Measurements from ENCODE around the gene MED26. TPM values are rescaled to one million over a fixed set of nuclear protein-coding genes. Genes with fewer than 3 reads are reported as not detected.

MED26 gene
- total and polyA plus RNA-seq, 2 of the 8 experiments (the other 6 are each of a cell fraction or from before 2014, with no cell fraction given), result 5.3 to 10.7 TPM

DNA sequence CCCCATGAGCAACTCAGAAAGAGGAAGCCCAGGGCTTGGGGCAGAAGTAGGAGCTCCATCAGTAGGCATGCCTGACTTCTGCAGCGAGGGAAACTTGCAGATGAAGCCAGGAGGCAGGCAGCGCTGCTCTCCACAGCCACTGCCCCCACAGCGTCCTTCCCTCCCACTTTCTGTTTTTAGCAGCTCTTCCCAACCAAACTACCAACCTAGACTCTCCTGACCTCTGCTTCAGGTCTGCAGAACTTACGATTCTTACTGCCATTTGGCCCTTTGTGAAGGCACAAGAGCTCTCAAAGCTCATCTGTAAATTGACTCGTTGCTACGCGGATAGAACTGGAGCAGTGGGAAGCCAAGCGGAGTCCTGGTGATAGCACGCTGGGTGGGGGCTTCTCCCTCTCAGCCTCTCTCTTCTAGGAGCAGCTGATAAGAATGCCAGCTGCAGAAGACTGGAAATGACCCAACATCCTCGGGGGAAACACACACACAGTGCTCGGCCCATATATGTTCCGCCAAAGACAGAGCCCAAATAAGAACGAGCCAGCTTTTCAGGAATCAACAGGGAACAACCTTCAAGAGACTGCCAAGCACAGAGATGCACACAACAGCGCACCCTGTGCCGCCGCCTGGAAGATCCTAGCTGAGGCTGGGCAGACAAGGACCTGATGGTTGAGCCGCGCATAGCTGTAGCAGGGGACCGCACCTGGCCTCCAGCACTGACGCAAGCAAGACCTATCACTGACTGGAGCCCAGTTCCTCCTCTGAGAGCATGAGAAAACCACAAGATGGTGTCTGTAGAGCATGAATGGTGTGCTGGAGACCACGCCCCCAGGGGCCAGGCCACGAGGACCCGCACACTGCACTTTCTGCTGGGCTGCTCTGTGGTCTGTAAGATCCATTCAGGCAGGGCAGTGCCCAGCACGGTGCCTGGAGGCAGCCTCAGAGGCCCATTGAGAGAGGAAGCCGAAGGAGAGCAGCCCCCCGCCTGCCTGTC is 39.9 kb downstream of the MED26 start:
- FAIRE-seq (no peak), DNase-seq (ENCODE audit: low read depth in 1 of 2, low spot score in 2 of 2) (no peak)
- H4K91ac ChIP-seq (replicated peaks; ENCODE audit: insufficient read length, low read length), result no peak overlapping the region
- H3K27me3 ChIP-seq (replicated peaks in 1 of 4; ENCODE audit: control insufficient read depth in 3 of 4, extremely low read depth in 1 of 4, insufficient read depth in 3 of 4, low read length in 3 of 4), result no peaks in the 10 kb centered on the region
- WGBS, 2 experiments (ENCODE audit: extremely low coverage in 1 of 2, insufficient coverage in 1 of 2, insufficient read length in 1 of 2, insufficient replicate concordance in 2 of 2, low coverage in 1 of 2, low lambda C conversion rate in 2 of 2, missing lambda C conversion rate in 1 of 2), result 87% methylated on average over 26 of the region's 26 CpGs; no CpG with 5 or more reads in 1 of the 2 experiments
- H2AFZ ChIP-seq (ENCODE audit: low read length), result no peak overlapping the region
- H2BK12ac ChIP-seq (ENCODE audit: low read depth, low read length), result no peak overlapping the region
- TF ChIP-seq GTF2F1 (IDR thresholded peaks at IDR 0.05; ENCODE audit: borderline replicate concordance, low read depth, low read length) (no peak), CEBPB (IDR thresholded peaks at IDR 0.05; ENCODE audit: low read depth, low read length) (no peak), RAD21 (IDR thresholded peaks at IDR 0.05 in 1 of 2, conservative IDR thresholded peaks at IDR 0.05 in 1 of 2; ENCODE audit: low read depth in 2 of 2, low read length in 2 of 2) (0 out of 4 replicates have a peak, but pooled peaks of 1 of the 2 experiments have one; percentile 5)
- H3K23ac ChIP-seq (ENCODE audit: insufficient read length), result no peak overlapping the region
- no peak overlapping the region for H4K5ac ChIP-seq (ENCODE audit: insufficient read length, low read depth, low read length)
- H4K8ac ChIP-seq (ENCODE audit: extremely low read depth, insufficient read depth, low read length), result peak overlapping the region; percentile 0; the same call in 1 of the 2 replicates
- no peaks in the 10 kb centered on the region for H3K36me3 ChIP-seq (ENCODE audit: control insufficient read depth in 2 of 4, insufficient read depth in 4 of 4, low read length in 3 of 4)
- H3K56ac ChIP-seq (replicated peaks; ENCODE audit: insufficient read length, low read depth, low read length), result no peak overlapping the region
- peaks cover 36 to 50% of the 10 kb centered on the region in 2 experiments for H4K20me1 ChIP-seq (replicated peaks in 1 of 2; ENCODE audit: control insufficient read depth in 1 of 2, insufficient read depth in 2 of 2, low read length in 2 of 2)
- ChIA-PET POLR2A (ENCODE audit: partially characterized antibody) (interaction anchor here (0.7 to 1.8 kb wide), 7 partner anchors 11 to 48 kb away, joined by 3 to 9 read pairs (median 3); partner anchors contain the start of gene SLC35E1), CTCF (ENCODE audit: partially characterized antibody) (interaction anchor here (0.6 to 1.7 kb wide), 5 partner anchors 11 to 804 kb away, joined by 3 to 6 read pairs (median 4); no protein-coding TSS in a partner anchor)
- H2AK5ac ChIP-seq (ENCODE audit: low read depth, low read length), result no peak overlapping the region
- H3K4ac ChIP-seq (replicated peaks; ENCODE audit: insufficient read length, low read depth, low read length), result no peak overlapping the region
- H3K9ac ChIP-seq (replicated peaks in 1 of 4; ENCODE audit: extremely low read depth in 1 of 4, low read depth in 3 of 4, low read length in 3 of 4), result no peak overlapping the region; a peak in 1 of 7 replicates
- peaks cover 15 to 95% of the 10 kb centered on the region in 2 experiments; a peak in 3 of 4 replicates for H3K79me2 ChIP-seq (ENCODE audit: control insufficient read depth in 1 of 2, insufficient read depth in 2 of 2, low read length in 2 of 2)
- no peaks in the 10 kb centered on the region for H3K23me2 ChIP-seq (ENCODE audit: low read depth, low read length)
- peak overlapping the region; percentile 28 to 30; a peak in 2 of 4 replicates for H3K4me2 ChIP-seq (ENCODE audit: insufficient read depth in 1 of 2, low read depth in 2 of 2, low read length in 2 of 2)
- no peak overlapping the region for H3K14ac ChIP-seq (ENCODE audit: insufficient read length)
- H3K4me3 ChIP-seq (ENCODE audit: extremely low read depth in 1 of 4, insufficient read depth in 2 of 4, low read depth in 3 of 4, low read length in 4 of 4), result no peak overlapping the region
- peaks cover 44% of the 10 kb centered on the region for H3K79me1 ChIP-seq (ENCODE audit: low read depth, low read length)
- no peak overlapping the region for H2BK120ac ChIP-seq (replicated peaks; ENCODE audit: low read depth, low read length)
- no peak overlapping the region for H3K27ac ChIP-seq (ENCODE audit: low read depth, low read length)
- H3K4me1 ChIP-seq (replicated peaks in 1 of 4; ENCODE audit: control insufficient read depth in 3 of 4, insufficient read depth in 4 of 4, low read length in 3 of 4), result peaks cover 10 to 55% (median 34%) of the 10 kb centered on the region in 4 experiments
- no peak overlapping the region for H2BK15ac ChIP-seq (ENCODE audit: low read length)
- no peaks in the 10 kb centered on the region for H3K9me3 ChIP-seq (ENCODE audit: insufficient read depth in 2 of 2, low read depth in 1 of 2, low read length in 1 of 2)
- H2BK20ac ChIP-seq (ENCODE audit: low read length), result no peak overlapping the region
- peak overlapping the region; percentile 18; the same call in 1 of the 2 replicates for H2BK5ac ChIP-seq (ENCODE audit: low read depth, low read length)
- no peak overlapping the region for H3K18ac ChIP-seq (ENCODE audit: extremely low read depth, low read length)

Data from H1 (cell line).